Brain microvascular endothelial cell (primary cell): Measurements from ENCODE around the gene ARFRP1.
A peak's percentile ranks its signal among the peaks of the same experiment; 100 is the strongest.

Experiments used
- DNase-seq: peaks from one replicate; pipeline ENCODE4 v3.0.0-alpha.2; 2020
- H3K27ac ChIP-seq: fragments of 250-450 bp; sonication (Bioruptor Pico); 2 replicates; pipeline ENCODE4 v1.5.1; 2020; ENCODE audit warnings: mild to moderate bottlenecking, moderate library complexity
- H3K27me3 ChIP-seq: fragments of 250-450 bp; sonication (Bioruptor Pico); replicated peaks from 2 replicates; pipeline ENCODE4 v1.5.1; 2020; ENCODE audit warnings: mild to moderate bottlenecking
- H3K36me3 ChIP-seq: fragments of 250-450 bp; sonication (Bioruptor Pico); replicated peaks from 2 replicates; pipeline ENCODE4 v1.5.1; 2020; ENCODE audit warnings: mild to moderate bottlenecking
- H3K4me3 ChIP-seq: 2 replicates; pipeline ENCODE4 v1.5.1; 2011; ENCODE audit warnings: low read depth, mild to moderate bottlenecking, control low read depth, low read length, moderate library complexity
- CTCF ChIP-seq: IDR thresholded peaks from 2 replicates; pipeline ENCODE4 v1.5.1; 2011; ENCODE audit warnings: low read depth, mild to moderate bottlenecking, moderate library complexity, low read length, control low read depth, inconsistent platforms; ENCODE audit errors: missing control alignments
- in situ Hi-C: cut with HindIII; loops from 2 replicates; pipeline ENCODE4 v1.10.0; 2017; ENCODE audit warnings: low sequenced_read_pairs, low pct_ligation_motif_present

The ARFRP1 gene

GRCh38 chr20:63718996-63719395 lies 11.2 kb upstream of the ARFRP1 start:
- peaks cover 24% of the 10 kb centered on the region for H3K36me3 ChIP-seq
- H3K27me3 ChIP-seq = no peaks in the 10 kb centered on the region
- no peak for TF ChIP-seq CTCF
- H3K4me3 ChIP-seq = no peak overlapping the region
- no peak overlapping the region for H3K27ac ChIP-seq
- DNase-seq = no peak
- in situ Hi-C loops = no loop called here

- Histone ChIP-seq H3K36me3 (peaks cover 40% of the 10 kb centered on the region), H3K4me3 (no peak overlapping the region), H3K27ac (no peak overlapping the region), H3K27me3 (no peaks in the 10 kb centered on the region)
- in situ Hi-C loops = no loop called here
- DNase-seq = no peak
- TF ChIP-seq CTCF = no peak
Observed at GRCh38 chr20:63714858-63715257, 7.1 kb upstream of the ARFRP1 start.

- no peak overlapping the region for H3K27ac ChIP-seq
- H3K36me3 ChIP-seq = peaks cover 39% of the 10 kb centered on the region
- in situ Hi-C loops = no loop called here
- no peaks in the 10 kb centered on the region for H3K27me3 ChIP-seq
- no peak for DNase-seq
- no peak overlapping the region for H3K4me3 ChIP-seq
- no peak for TF ChIP-seq CTCF
Observed at GRCh38 chr20:63712191-63712590, 4.4 kb upstream of the ARFRP1 start.

- Histone ChIP-seq H3K36me3 (peaks cover 41% of the 10 kb centered on the region), H3K4me3 (no peak overlapping the region), H3K27ac (no peak overlapping the region), H3K27me3 (no peaks in the 10 kb centered on the region)
- DNase-seq = no peak
- TF ChIP-seq CTCF = no peak
- in situ Hi-C loops = no loop called here
Observed at GRCh38 chr20:63711085-63711645, 3.4 kb upstream of the ARFRP1 start.

GRCh38 chr20:63709149-63709527 lies 1.4 kb upstream of the ARFRP1 start:
- in situ Hi-C loops = no loop called here
- peak overlapping the region; percentile 80 for H3K4me3 ChIP-seq
- H3K36me3 ChIP-seq = peaks cover 53% of the 10 kb centered on the region
- TF ChIP-seq CTCF = no peak
- DNase-seq = no peak
- no peak overlapping the region for H3K27ac ChIP-seq
- H3K27me3 ChIP-seq = no peaks in the 10 kb centered on the region

- H3K4me3 ChIP-seq = peak overlapping the region; percentile 80
- H3K27me3 ChIP-seq = no peaks in the 10 kb centered on the region
- in situ Hi-C loops = no loop called here
- H3K36me3 ChIP-seq = peaks cover 50% of the 10 kb centered on the region
- DNase-seq = no peak
- H3K27ac ChIP-seq = peak overlapping the region; percentile 83
- no peak for TF ChIP-seq CTCF
Observed at GRCh38 chr20:63708301-63709148, 749 bp upstream of the ARFRP1 start.
